ENCODE data around the gene UGT1A8. TPM values are rescaled to one million over a fixed set of nuclear protein-coding genes. Genes with fewer than 3 reads are reported as not detected.
"Not testable (repeated sequence)": the region's sequence is repeated elsewhere in the genome, so short reads cannot be mapped to it uniquely, and the experiment has no call there.

Gene UGT1A8
- total RNA-seq, 1 experiment from 2014 or later = not detected

DNA sequence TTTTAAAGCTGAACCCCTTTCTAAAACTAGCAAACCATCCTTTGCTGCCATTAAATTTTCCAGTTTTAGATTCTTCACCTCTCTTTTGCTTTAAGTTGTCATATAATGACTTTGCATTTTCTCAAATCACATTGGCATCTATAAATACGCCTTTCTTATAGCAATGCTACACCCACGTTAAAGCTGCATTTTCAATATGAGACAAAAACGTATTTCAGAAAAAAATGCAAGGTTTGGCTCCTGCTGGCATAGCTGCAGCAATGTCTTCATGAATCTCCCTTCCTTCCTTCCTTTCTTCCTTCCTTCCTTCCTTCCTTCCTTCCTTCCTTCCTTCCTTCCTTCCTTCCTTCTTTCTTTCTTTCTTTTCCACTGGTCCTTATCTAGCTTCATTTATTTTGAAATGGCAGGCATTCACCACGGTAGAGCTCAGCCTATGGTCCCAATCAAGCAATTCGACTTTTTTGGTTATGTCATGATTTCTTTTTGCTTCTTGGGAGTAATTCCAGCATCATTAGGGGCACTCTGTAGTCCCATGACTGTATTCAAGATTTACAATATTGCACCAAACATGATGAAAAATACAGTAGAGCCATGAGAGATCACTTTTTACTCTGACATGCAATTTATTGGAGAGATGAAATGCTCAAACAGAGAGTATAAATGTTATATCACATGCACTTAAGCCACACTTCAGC, 10.0 kb downstream of the UGT1A8 start:
- TF ChIP-seq FOSL1 (IDR thresholded peaks at IDR 0.05; ENCODE audit: low read depth) (no peak), SP1 (IDR thresholded peaks at IDR 0.05; ENCODE audit: low read depth) (no peak), ZFX (IDR thresholded peaks at IDR 0.05) (no peak), CBX3 (IDR thresholded peaks at IDR 0.05; ENCODE audit: low read depth) (no peak), EZH2phosphoT487 (IDR thresholded peaks at IDR 0.05; ENCODE audit: borderline replicate concordance) (no peak), ZNF274 (IDR thresholded peaks at IDR 0.05; ENCODE audit: low read depth, low read length) (no peak), TCF7L2 (IDR thresholded peaks at IDR 0.05; ENCODE audit: borderline replicate concordance, extremely low read depth, insufficient read depth, insufficient read length) (no peak), POLR2A (IDR thresholded peaks at IDR 0.05; ENCODE audit: borderline replicate concordance, extremely low read depth, insufficient read depth, insufficient read length) (no peak), YY1 (IDR thresholded peaks at IDR 0.05; ENCODE audit: extremely low read depth, insufficient replicate concordance, low read depth, low read length) (no peak), CEBPB (IDR thresholded peaks at IDR 0.05; ENCODE audit: low read depth) (no peak), SIN3A (IDR thresholded peaks at IDR 0.05; ENCODE audit: low read depth) (no peak), ELF1 (IDR thresholded peaks at IDR 0.05; ENCODE audit: borderline replicate concordance, low read depth) (no peak), SRF (IDR thresholded peaks at IDR 0.05; ENCODE audit: low read depth) (no peak)
- TF ChIP-seq, protein P1, sequence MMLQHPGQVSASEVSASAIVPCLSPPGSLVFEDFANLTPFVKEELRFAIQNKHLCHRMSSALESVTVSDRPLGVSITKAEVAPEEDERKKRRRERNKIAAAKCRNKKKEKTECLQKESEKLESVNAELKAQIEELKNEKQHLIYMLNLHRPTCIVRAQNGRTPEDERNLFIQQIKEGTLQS (IDR thresholded peaks at IDR 0.05) = no peak
- TF ChIP-seq, protein P2, sequence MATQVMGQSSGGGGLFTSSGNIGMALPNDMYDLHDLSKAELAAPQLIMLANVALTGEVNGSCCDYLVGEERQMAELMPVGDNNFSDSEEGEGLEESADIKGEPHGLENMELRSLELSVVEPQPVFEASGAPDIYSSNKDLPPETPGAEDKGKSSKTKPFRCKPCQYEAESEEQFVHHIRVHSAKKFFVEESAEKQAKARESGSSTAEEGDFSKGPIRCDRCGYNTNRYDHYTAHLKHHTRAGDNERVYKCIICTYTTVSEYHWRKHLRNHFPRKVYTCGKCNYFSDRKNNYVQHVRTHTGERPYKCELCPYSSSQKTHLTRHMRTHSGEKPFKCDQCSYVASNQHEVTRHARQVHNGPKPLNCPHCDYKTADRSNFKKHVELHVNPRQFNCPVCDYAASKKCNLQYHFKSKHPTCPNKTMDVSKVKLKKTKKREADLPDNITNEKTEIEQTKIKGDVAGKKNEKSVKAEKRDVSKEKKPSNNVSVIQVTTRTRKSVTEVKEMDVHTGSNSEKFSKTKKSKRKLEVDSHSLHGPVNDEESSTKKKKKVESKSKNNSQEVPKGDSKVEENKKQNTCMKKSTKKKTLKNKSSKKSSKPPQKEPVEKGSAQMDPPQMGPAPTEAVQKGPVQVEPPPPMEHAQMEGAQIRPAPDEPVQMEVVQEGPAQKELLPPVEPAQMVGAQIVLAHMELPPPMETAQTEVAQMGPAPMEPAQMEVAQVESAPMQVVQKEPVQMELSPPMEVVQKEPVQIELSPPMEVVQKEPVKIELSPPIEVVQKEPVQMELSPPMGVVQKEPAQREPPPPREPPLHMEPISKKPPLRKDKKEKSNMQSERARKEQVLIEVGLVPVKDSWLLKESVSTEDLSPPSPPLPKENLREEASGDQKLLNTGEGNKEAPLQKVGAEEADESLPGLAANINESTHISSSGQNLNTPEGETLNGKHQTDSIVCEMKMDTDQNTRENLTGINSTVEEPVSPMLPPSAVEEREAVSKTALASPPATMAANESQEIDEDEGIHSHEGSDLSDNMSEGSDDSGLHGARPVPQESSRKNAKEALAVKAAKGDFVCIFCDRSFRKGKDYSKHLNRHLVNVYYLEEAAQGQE (IDR thresholded peaks at IDR 0.05; ENCODE audit: low read depth) = no peak

DNA sequence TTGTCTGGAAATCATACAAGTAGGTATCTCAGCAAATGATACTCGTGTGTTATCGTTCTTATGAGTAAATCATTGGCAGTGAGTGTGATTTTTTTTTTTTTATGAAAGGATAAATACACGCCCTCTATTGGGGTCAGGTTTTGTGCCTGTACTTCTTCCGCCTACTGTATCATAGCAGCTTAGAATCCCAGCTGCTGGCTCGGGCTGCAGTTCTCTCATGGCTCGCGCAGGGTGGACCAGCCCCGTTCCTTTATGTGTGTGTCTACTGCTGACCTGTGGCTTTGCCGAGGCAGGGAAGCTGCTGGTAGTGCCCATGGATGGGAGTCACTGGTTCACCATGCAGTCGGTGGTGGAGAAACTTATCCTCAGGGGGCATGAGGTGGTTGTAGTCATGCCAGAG, 18.9 kb downstream of the UGT1A8 start, which contains the start of gene UGT1A10:
TSS of gene UGT1A10 (plus strand) at position 143 of the 400 bp plus-strand sequence. CDS start at position 218, 75 bp downstream.
- POLR2A ChIA-PET; H3K9me2 ChIP-seq (ENCODE audit: insufficient read depth); H3K27me3 ChIP-seq (ENCODE audit: insufficient read depth, low read length); H3K4me2 ChIP-seq (ENCODE audit: low read length); H3K9ac ChIP-seq (ENCODE audit: low read length); H3K36me3 ChIP-seq (ENCODE audit: control insufficient read depth in 1 of 2, insufficient read depth in 2 of 2, low read length in 2 of 2); RAD21 ChIA-PET (ENCODE audit: low non-redundant PET in 1 of 2, low total read pairs in 2 of 2, uncharacterized antibody in 2 of 2, unreplicated experiment in 2 of 2); intact Hi-C loops (cut with micrococcal nuclease); H4K20me1 ChIP-seq (ENCODE audit: insufficient read depth); ATAC-seq; H3K4me3 ChIP-seq (replicated peaks in 1 of 2; ENCODE audit: low read depth in 1 of 2, low read length in 2 of 2); H3K27ac ChIP-seq (ENCODE audit: low read depth, low read length); H3K79me2 ChIP-seq (ENCODE audit: insufficient read depth, low read length); DNase-seq (ENCODE audit: low read depth, low spot score); H3K4me1 ChIP-seq (ENCODE audit: control insufficient read depth in 1 of 2, insufficient read depth in 2 of 2, low read length in 2 of 2); BruUV-seq (replicated peaks); H3K9me3 ChIP-seq (ENCODE audit: control insufficient read depth in 1 of 2, insufficient read depth in 1 of 2, low read depth in 1 of 2, low read length in 2 of 2); H2AFZ ChIP-seq (ENCODE audit: low read depth, low read length, poor library complexity, severe bottlenecking); CTCF ChIA-PET: not testable (repeated sequence)

More for the DNA sequence above, 10.0 kb downstream of the UGT1A8 start:
- ChIA-PET POLR2A (no interaction called here), CTCF (no interaction called here), RAD21 (ENCODE audit: low non-redundant PET in 1 of 2, low total read pairs in 2 of 2, uncharacterized antibody in 2 of 2, unreplicated experiment in 2 of 2) (no interaction called here)
- Histone ChIP-seq H3K27ac (ENCODE audit: low read depth, low read length) (no peak overlapping the region), H3K9ac (ENCODE audit: low read length) (no peak overlapping the region), H3K79me2 (ENCODE audit: insufficient read depth, low read length) (no peaks in the 10 kb centered on the region), H4K20me1 (ENCODE audit: insufficient read depth) (no peaks in the 10 kb centered on the region), H3K4me1 (ENCODE audit: control insufficient read depth in 1 of 2, insufficient read depth in 2 of 2, low read length in 2 of 2) (no peaks in the 10 kb centered on the region), H3K36me3 (ENCODE audit: control insufficient read depth in 1 of 2, insufficient read depth in 2 of 2, low read length in 2 of 2) (no peaks in the 10 kb centered on the region), H2AFZ (ENCODE audit: low read depth, low read length, poor library complexity, severe bottlenecking) (no peak overlapping the region), H3K9me2 (ENCODE audit: insufficient read depth) (no peaks in the 10 kb centered on the region), H3K4me3 (replicated peaks in 1 of 2; ENCODE audit: low read depth in 1 of 2, low read length in 2 of 2) (no peak overlapping the region), H3K4me2 (ENCODE audit: low read length) (no peak overlapping the region), H3K9me3 (ENCODE audit: control insufficient read depth in 1 of 2, insufficient read depth in 1 of 2, low read depth in 1 of 2, low read length in 2 of 2) (no peaks in the 10 kb centered on the region), H3K27me3 (ENCODE audit: insufficient read depth, low read length) (no peaks in the 10 kb centered on the region)
- intact Hi-C loops (cut with micrococcal nuclease) = no loop called here
- ATAC-seq = no peak
- no peak for DNase-seq (ENCODE audit: low read depth, low spot score)
- no TSS peak for BruUV-seq (replicated peaks)
